ENCODE results near the gene BTF3L4.

Gene BTF3L4

DNA sequence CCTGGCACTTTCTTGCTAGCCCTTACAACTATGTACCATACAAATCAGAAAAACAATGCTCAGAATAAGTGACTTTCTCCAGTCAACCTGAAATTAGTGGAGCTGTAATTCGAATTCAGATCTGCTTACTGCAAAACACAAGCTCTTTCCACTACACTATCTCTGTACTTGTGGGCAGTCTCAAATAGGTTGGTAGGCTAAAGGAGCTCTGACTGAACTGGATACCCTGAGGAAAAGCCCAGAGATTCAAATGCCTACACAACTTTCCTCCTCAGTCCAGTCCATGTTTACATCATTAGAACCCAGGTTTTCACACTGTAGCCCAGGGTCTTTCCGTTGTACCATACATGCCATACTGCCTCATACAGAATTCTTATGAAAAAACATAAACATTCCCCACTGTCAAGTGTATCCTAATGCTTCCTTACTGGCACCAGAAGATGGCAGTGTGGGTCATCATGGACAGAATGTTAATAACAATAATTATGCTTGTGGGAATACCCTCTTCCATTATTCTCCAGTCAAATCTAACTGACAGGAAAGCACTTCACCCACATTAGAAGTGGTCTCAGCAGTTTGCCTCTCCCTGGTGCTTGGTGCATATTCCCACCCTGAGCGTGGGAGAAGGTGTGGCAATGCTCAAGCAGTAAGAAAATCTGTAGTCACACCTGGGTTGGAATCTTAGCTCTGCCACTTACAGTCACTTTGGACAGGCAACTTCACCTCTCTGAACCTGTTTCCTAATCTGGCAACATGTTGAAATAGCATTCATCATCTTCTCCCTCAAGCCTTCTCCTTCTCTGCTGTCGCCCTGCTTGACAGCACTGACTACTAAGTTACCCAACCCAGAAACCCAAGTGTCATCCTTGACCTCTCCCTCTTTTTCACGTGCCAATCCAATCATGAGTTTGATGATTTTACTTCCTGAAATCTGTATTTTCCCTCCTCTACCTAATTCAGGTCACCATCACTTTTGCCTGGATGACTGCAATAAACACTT lies 71.4 kb downstream of the BTF3L4 start:
- no peak for DNase-seq

DNA sequence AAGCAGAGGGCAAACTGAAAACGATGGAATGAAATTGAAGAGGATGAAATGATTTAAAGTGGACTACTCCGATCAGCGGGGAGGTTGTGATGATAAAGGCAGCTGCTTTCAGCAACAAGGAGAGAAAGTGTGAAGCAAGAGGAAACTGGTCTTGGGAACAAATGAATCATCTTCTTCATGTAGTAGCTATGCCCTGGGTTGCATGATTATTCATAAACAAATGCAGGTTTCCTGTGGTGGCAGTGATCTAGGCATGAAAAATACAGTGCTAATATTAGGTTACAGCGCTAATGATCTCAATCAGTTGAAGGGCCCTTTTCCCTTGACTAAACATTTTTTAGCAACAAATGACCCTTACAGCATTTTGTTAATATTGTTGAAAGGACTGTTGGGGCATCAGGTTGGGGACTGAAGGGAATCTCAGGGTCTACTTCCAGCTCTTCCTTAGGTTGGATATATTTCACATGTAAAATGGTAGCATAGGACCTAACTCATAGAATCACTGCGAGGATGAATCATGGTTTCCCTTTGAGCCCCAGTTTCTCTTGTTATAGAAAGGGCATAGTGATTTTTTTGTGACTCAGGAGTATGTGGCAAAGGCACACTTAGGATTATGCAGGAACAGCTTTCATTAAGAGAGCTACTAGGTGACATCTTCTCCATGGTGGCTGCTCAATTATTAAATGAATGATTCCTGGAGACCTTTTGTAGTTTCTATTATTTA lies 83.9 kb downstream of the BTF3L4 start:
- no peak for DNase-seq
